Muscle layer of colon (tissue), 2 donors: ENCODE results near the gene PRKCH.

Experiments used
- H3K27ac ChIP-seq: one replicate; pipeline ENCODE4 v1.7.0; 2013; ENCODE audit warnings: low read depth, mild to moderate bottlenecking, low read length, moderate library complexity
- H3K27me3 ChIP-seq, 2 donors: one replicate each; pipeline ENCODE4 v1.7.0; 2013; ENCODE audit warnings: low read length in 2 of 2, mild to moderate bottlenecking in 2 of 2; ENCODE audit not compliant: insufficient read depth in 2 of 2, control insufficient read depth in 1 of 2
- H3K36me3 ChIP-seq: one replicate; pipeline ENCODE4 v1.7.0; 2013; ENCODE audit warnings: mild to moderate bottlenecking, low read length; ENCODE audit not compliant: insufficient read depth
- H3K4me1 ChIP-seq: one replicate; pipeline ENCODE4 v1.7.0; 2013; ENCODE audit warnings: mild to moderate bottlenecking, low read length; ENCODE audit not compliant: insufficient read depth
- H3K4me3 ChIP-seq, 2 donors: one replicate each; pipeline ENCODE4 v1.7.0; 2013; ENCODE audit warnings: low read length in 2 of 2, low read depth in 1 of 2, mild to moderate bottlenecking in 1 of 2, moderate library complexity in 1 of 2
- H3K9ac ChIP-seq: one replicate; pipeline ENCODE4 v1.7.0; 2013; ENCODE audit warnings: low read length
- H3K9me3 ChIP-seq: one replicate; pipeline ENCODE4 v1.7.0; 2013; ENCODE audit warnings: mild to moderate bottlenecking, low read length
- donor health status: abdominal sarcoma.
- donor health status: Adenocarcinoma of cecum.

Gene PRKCH

GRCh38 chr14:61479746-61480502, 158.5 kb downstream of the PRKCH start:
- H3K9me3 ChIP-seq = no peaks in the 10 kb centered on the region
- no peak overlapping the region for H3K4me3 ChIP-seq
- no peaks in the 10 kb centered on the region for H3K27me3 ChIP-seq
- no peaks in the 10 kb centered on the region for H3K36me3 ChIP-seq
- no peak overlapping the region for H3K9ac ChIP-seq
- H3K27ac ChIP-seq = no peak overlapping the region
- H3K4me1 ChIP-seq = peaks cover 8% of the 10 kb centered on the region

DNA sequence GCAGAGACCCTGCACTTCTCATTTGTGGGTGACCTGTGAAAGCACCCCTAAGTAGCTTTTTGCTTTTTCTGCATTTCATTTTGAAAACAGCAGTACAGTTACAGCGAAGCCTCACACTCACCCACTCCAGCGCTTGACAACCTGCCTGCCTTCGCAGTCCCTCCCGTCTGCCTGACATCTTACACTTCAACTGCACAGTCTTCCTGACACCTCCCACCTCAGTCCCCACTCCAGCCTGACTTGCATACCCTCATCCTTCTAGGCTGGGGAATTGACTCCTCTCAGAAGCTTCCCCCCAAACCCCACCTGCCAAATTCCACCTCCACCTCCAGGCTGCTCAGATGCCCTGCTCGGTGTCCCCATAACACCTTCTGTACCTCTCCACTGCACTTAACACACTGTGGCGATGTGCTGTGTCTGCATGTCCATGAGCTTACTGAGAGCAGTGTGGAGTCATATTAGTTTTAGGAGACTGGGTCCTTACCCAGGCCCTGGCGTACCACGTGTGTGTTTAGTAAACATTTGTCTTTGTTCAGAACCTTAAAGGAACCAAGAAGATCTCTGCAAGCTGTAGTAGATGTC, 159.4 kb downstream of the PRKCH start:
- no peaks in the 10 kb centered on the region for H3K36me3 ChIP-seq
- peaks cover 8% of the 10 kb centered on the region for H3K4me1 ChIP-seq
- no peak overlapping the region for H3K27ac ChIP-seq
- no peak overlapping the region for H3K4me3 ChIP-seq
- H3K27me3 ChIP-seq = no peaks in the 10 kb centered on the region
- no peak overlapping the region for H3K9ac ChIP-seq
- no peaks in the 10 kb centered on the region for H3K9me3 ChIP-seq

DNA sequence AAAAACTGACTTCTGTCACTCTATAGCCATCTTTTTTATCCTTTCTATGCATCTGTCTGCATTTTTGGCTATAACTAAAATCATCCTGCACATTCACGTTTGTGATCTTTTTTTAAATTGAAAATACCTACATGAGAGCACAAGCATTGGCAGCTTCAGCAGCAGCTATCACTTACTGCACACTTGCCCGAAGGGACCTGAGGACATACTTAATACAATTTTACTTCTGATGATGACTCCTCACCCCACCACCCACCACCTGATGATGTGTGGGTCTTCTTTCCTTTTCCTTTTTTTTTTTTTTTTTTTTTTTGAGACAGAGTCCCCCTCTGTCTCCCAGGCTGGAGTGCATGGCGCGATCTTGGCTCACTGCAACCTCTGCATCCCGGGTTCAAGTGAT, 160.3 kb downstream of the PRKCH start:
- Histone ChIP-seq H3K9me3 (no peaks in the 10 kb centered on the region), H3K9ac (no peak overlapping the region), H3K27me3 (no peaks in the 10 kb centered on the region), H3K36me3 (no peaks in the 10 kb centered on the region), H3K4me1 (peaks cover 8% of the 10 kb centered on the region), H3K27ac (no peak overlapping the region), H3K4me3 (no peak overlapping the region)

DNA sequence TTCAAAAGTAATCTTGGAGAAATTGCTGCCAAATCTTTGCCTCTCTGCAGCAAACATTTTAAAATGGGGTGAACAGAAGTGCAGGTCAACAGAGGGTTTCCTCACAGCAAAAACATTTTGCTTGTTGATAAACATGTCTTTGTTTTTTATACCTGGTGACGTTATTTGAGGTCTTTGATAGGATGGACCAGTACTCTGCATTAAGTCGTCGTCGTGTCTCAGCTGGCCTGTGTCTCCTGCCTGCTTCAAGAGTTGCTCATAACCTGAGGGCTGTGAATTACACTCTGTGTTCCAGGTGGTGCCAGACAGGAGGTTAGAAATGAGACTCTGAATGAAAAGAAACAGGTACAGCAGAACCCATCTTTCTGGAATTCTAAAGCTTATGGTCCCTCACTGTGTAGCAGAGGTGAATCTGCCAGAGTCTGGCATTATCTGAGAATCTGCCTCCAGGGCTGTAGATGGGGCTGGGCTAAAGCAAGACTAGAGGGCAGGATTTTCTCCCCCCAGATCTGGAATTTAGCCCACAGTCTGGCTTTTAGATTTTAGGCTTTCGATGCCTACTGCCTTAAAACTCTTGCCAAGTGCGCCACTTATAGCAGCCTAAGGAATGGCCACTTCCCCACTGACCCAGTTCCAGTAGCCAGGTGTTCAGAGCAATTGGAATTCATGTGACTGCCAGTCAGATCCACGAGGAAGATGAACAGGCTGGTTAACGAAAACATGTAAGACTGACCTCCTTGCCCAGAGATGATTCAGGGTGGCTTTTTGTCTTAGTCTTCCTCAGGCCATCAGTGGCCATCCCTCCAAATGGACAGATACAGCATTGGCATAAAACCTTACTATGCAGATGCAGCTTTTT, 161.2 kb downstream of the PRKCH start:
- no peak overlapping the region for H3K27ac ChIP-seq

GRCh38 chr14:61483476-61483875, 162.1 kb downstream of the PRKCH start:
- H3K36me3 ChIP-seq = no peaks in the 10 kb centered on the region

More for the DNA sequence above, 161.2 kb downstream of the PRKCH start:
- Histone ChIP-seq H3K9ac (no peak overlapping the region), H3K4me1 (peaks cover 5% of the 10 kb centered on the region), H3K9me3 (no peaks in the 10 kb centered on the region), H3K36me3 (no peaks in the 10 kb centered on the region), H3K4me3 (no peak overlapping the region), H3K27me3 (no peaks in the 10 kb centered on the region)

DNA sequence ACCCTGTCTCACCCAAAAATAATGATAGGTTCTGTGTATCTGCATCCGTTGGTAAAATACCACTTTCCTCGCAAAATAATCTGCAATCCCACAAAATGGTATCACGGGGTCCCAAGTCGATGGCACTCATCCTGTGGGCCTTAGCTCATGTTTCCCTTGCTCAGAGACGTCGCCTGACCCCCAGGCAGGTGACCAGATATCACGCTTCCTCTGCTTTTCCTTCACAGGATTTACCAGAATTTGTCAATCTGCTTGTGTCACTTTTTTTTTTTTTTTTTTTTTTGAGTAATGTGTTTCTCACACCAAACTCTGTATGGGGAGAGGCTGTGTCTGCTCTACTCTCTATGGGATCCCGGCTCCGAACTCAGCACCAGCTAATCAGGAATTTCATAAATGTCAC, 162.7 kb downstream of the PRKCH start:
- Histone ChIP-seq H3K9ac (no peak overlapping the region), H3K9me3 (no peaks in the 10 kb centered on the region), H3K4me1 (no peaks in the 10 kb centered on the region), H3K27ac (no peak overlapping the region), H3K27me3 (no peaks in the 10 kb centered on the region), H3K4me3 (no peak overlapping the region), H3K36me3 (no peaks in the 10 kb centered on the region)

More at GRCh38 chr14:61483476-61483875, 162.1 kb downstream of the PRKCH start:
- Histone ChIP-seq H3K9me3 (no peaks in the 10 kb centered on the region), H3K27me3 (no peaks in the 10 kb centered on the region), H3K9ac (no peak overlapping the region), H3K27ac (no peak overlapping the region), H3K4me1 (no peaks in the 10 kb centered on the region), H3K4me3 (no peak overlapping the region)

GRCh38 chr14:61484826-61485584, 163.6 kb downstream of the PRKCH start:
- H3K36me3 ChIP-seq = no peaks in the 10 kb centered on the region
- H3K4me1 ChIP-seq = no peaks in the 10 kb centered on the region
- H3K27me3 ChIP-seq = no peaks in the 10 kb centered on the region

GRCh38 chr14:61485661-61486060, 164.3 kb downstream of the PRKCH start:
- no peak overlapping the region for H3K9ac ChIP-seq

More at GRCh38 chr14:61484826-61485584, 163.6 kb downstream of the PRKCH start:
- H3K27ac ChIP-seq = no peak overlapping the region
- H3K9ac ChIP-seq = no peak overlapping the region
- H3K9me3 ChIP-seq = no peaks in the 10 kb centered on the region
- no peak overlapping the region for H3K4me3 ChIP-seq

DNA sequence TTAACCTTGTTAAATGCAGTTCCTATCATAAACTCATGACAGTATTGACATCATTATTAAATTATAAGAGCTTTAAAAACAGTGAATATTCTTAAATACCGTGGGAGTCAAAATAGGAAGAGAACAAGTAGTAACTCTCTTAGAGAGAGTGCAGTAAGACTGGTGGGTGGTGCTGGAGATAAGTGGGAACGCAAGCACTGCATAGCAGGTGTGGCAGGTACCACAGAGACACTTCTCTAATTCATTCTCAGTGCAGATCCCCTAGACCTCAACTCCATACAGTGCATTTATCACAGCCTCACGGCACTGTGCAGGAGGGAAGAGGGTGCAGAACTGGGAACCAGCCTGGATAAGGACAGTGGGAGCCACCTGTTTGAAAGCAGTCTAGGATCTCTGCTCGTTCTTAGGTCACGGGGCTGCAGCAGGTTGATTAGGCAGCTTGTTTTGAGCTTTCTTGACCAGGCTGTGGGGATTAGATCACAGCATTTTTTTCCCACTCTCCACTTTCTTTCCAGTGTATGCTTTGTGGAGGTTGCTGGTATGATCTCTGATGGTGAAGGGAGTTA, 165.6 kb downstream of the PRKCH start:
- H3K36me3 ChIP-seq = no peaks in the 10 kb centered on the region
- H3K9me3 ChIP-seq = no peaks in the 10 kb centered on the region
- no peak overlapping the region for H3K4me3 ChIP-seq
- H3K9ac ChIP-seq = no peak overlapping the region
- H3K27ac ChIP-seq = no peak overlapping the region
- H3K27me3 ChIP-seq = no peaks in the 10 kb centered on the region
- peaks cover 4% of the 10 kb centered on the region for H3K4me1 ChIP-seq

More at GRCh38 chr14:61485661-61486060, 164.3 kb downstream of the PRKCH start:
- no peaks in the 10 kb centered on the region for H3K27me3 ChIP-seq
- H3K9me3 ChIP-seq = no peaks in the 10 kb centered on the region
- no peaks in the 10 kb centered on the region for H3K36me3 ChIP-seq
- H3K27ac ChIP-seq = no peak overlapping the region
- no peaks in the 10 kb centered on the region for H3K4me1 ChIP-seq
- no peak overlapping the region for H3K4me3 ChIP-seq

- peaks cover 4% of the 10 kb centered on the region for H3K4me1 ChIP-seq
- H3K9me3 ChIP-seq = no peaks in the 10 kb centered on the region
- H3K9ac ChIP-seq = no peak overlapping the region
- no peak overlapping the region for H3K4me3 ChIP-seq
- no peak overlapping the region for H3K27ac ChIP-seq
- no peaks in the 10 kb centered on the region for H3K36me3 ChIP-seq
- no peaks in the 10 kb centered on the region for H3K27me3 ChIP-seq
Measured at GRCh38 chr14:61488417-61489401, 167.3 kb downstream of the PRKCH start.
